HG03139 (cell line): Measurements from ENCODE around the gene CCT8.
"Not testable (repeated sequence)": the region's sequence is repeated elsewhere in the genome, so short reads cannot be mapped to it uniquely, and the experiment has no call there.

Experiments
- ATAC-seq: cut with Tn5 transposase; IDR thresholded peaks from one replicate; pipeline ENCODE4 v1.9.1; 2021; ENCODE audit not compliant: unreplicated experiment

CCT8 gene

DNA sequence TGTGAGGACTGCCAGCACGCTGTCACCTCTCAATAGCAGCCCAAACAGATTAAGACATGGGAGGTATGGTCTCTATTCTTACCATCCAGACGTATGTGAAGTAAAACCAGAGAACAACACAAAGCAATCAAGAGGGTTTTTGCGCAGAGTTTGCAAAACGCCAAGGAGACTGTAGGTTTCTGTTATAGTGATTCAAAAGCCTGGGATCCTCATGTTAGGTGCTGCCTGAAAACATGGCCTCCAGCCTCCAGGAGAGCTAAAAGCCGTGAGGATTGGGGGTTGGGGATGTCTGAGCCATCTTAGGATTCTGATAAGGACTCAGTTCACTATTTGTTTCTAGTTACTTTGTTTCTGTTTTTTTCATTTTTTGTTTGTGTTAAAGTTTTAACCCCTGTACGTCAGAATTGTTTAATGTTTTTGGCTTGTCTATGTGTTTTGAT, 4.2 kb upstream of the CCT8 start:
- ATAC-seq: no peak

DNA sequence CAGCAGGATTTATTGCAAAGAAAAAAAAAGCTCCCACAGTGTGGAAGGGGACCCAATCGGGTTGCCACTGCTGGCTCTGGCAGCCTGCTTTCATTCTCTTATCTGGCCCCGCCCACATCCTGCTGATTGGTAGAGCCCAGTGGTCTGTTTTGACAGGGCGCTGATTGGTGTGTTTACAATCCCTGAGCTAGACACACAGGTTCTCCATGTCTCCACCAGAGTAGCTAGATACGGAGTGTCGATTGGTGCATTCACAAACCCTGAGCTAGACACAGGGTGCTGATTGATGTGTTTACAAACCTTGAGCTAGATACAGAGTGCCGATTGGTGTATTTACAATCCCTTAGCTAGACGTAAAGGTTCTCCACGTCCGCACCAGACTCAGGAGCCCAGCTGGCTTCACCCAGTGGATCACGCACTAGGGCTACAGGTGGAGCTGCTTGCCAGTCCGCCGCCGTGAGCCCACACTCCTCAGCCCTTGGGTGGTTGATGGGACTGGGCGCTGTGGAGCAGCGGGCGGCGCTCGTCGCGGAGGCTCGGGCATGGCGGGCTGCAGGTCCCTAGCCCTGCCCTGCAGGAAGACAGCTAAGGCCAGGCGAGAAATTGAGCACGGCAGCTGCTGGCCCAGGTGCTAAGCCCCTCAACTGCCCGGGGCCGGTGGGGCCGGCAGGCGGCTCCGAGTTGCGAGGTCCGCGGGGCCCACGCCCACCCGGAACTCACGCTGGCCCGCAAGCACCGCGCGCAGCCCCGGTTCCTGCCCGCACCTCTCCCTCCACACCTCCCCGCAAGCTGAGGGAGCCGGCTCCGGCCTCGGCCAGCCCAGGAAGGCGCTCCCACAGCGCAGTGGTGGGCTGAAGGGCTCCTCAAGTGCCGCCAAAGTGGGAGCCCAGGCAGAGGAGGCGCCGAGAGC, 3.5 kb upstream of the CCT8 start:
- not testable (repeated sequence) for ATAC-seq

DNA sequence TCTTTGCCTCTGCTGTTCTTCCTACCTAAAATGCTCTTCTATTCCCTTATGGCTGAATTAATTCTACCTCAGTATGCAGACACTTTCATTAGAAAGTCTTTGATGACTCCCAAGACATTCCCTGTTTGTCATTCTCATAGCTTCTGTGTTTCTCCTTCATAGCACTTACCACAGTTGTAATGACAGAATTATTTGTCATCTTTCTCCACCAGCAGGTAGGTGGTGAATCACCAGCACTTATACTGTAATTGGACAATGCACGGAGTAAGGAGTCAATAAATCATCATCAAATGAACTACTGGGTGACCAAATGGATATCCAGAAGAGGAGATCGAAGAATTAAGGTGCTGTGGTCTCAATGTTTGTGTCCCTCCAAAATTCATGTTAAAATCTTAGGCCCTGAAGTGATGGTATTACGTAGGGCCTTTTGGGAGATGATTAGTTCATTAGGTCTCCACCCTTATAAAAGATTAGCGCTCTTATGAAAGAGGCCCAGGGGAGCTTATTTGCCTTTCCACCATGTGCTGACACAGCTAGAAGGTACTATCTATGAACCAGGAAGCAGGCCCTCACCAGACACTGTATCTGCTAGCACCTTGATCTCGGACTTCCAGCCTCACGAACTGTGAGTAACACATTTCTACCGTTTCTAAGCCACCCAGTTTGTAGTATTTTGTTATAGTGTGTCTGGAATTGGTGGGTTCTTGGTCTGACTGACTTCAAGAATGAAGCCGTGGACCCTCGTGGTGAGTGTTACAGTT, 2.4 kb upstream of the CCT8 start:
- ATAC-seq: no peak

DNA sequence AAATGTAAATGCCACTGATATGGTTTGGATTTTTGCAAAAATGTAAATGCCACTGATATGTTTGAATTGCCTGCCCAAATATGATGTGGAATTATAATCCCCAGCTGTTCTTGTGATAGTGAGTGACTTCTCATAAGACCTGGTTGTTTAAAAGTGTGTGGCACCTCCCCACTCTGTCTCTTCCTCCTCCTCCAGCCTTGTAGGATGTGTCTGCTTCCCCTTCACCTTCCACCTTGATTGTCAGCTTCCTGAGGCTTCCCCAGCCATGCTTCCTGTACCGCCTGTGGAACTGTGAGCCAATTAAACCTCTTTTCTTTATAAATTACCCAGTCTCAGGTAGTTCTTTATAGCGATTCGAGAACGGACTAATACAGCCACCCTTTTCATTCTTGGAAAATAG, 1.3 kb upstream of the CCT8 start:
- no peak for ATAC-seq

DNA sequence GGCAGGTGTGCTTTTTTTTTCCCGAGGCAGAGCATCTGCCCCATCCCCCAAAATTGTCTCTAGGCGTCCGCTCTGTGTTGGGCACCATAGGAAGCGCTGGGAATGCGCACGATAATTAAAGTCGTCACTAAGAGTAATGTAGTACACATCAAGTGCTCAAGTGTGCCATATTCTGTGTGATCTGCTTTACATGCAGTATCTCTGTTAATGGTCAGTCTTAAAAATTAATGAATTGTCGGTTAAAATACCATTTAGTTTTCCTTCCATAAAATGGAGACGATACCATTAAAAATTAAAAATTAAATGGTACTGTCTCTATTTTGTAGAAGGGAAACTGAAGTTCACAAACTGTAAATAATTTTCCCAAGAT, 544 bp upstream of the CCT8 start:
- peak; percentile 2 for ATAC-seq

DNA sequence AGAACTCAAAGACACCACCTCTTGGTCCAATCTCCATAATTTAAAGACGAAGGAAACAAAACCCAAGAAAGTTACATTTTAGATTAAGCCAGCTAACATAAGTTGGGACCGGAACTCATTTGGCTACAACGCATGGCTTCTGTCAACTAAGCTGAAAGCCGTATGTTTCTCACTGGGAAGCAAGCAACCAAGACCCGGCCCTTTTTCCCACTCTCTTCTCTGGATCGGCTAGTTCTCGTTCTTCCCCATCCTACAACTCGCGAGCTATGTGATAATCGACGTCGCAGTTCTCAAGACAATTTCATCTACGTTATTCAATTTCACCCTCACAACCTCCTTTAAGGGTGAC, 601 bp downstream of the CCT8 start:
- ATAC-seq: no peak

DNA sequence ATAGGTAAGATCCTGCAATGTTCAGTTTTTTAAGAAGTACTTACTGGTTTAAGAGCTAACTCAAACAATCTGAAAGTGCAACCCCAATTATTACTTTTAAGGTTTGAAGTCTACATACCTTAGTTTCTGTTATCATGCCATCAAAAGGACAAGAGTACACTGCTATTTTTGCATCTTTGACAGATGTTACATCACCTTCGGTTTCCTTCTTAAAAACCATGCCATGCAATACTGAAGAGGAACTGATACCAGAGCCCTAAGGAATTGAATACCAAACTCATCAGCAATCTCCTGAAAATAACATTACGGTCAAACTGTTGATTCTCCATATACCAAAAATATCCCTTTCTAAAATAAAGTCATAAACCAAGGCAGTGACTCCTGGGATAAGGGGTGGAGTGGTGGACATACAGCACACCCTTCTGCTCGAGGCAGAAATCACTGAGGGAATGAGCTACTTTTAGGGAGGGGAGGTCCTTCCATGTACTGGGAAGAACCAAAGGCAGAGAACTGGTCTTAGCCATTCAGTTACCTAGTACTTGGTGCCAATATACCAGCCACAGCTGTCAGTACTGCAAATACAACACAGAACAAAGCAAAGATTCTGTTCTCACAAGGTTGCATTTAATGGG, 8.5 kb downstream of the CCT8 start:
- ATAC-seq: peak; percentile 94

DNA sequence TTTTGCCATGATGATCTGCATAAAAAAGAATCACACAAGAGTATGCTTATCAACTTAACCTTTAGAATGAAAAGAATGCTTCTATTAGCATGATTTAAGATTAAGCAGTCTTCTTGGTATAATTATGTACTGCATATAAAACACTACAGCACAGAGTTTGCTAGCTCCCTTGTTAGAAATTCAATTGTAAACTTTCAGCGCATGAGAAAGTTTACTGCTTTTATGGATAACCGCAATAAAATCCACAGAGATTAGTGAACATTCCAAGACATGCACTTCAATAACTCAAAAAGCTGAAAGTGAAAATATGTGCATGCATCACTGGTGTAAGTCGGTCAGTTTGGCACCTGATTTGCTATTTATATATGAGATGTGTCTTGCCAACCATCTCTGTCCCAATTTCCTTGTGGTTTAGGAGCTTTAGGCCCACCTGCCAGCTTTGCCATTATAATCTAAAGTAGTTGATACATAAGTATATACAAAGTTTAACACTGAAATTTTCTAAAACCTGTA, 16.9 kb downstream of the CCT8 start:
- ATAC-seq: no peak

DNA sequence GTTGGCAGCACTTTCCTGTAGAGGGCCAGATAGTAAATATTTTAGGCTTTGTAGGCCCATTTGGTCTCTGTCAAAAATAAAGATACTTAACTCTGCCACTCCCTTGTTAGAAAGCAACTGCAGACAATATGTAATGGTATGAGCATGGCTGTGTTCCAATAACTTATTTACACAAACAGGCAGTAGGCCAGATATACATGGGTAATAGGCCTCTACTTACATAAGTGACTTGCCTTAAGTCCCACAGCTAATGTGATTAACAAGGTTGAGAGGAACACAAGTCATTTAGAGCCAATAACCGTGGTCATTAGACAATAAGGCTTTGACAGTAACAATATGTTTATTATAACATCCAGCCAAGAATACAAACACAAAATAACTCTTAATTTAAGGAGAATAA, 17.4 kb downstream of the CCT8 start:
- no peak for ATAC-seq

DNA sequence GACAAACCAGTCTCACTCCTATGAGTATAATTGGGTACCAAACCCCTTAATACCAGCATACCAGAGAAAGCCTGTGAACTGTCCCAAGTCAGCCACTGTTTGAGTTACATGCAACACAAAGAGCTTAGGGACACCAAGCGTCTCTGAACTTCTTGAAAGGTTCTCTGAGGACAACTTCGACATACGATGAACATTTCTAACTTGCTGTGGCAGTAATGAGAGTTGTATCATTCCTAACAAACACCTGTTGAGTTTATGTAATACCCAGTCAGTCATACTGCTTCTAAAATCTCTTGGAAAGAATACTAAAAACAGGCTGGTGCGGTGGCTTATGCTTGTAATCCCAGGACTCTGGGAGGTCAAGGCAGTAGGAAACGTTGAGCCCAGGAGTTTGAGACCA, 18.4 kb downstream of the CCT8 start:
- ATAC-seq: no peak

DNA sequence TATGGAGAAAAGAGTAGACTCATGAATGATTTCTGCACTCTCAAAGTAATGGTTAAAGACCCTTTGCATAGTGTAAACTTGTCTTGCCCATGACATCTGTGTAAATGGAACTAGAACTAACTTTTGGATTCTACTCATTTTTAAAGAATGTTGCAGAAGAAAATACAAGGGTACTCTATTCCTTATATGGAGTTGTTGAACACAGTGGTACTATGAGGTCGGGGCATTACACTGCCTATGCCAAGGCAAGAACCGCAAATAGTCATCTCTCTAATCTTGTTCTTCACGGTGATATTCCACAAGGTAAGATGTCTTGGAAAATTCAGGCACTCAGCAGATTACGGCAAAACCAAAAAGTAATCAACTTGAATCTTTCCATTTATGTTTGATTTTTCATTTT, 19.8 kb downstream of the CCT8 start:
- ATAC-seq: no peak

DNA sequence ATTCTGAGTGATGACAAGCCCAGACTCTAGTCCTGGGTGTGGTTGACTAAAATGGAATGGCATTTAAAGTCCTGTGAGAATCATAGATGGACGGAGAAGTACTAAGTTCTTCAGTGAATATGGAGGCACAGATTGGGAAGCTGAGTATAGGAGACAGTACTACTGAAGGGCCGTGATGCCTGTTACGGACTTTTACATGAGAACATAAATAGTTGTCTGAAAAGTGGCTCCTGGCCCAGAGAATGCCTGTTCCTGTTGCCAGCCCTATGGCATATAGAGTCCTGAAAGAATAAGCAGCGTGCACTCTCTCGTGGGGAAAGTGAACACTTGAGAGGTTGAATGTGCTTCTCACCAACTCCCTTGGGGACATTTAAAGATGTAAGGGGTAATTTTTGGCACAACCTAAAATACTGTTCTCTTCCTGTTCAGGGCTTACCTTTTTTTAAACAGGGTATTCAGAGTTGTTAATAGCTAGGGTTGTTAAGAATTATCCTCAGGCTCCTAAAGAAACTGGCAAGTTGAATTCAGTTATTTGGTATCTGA, 20.4 kb downstream of the CCT8 start:
- no peak for ATAC-seq

DNA sequence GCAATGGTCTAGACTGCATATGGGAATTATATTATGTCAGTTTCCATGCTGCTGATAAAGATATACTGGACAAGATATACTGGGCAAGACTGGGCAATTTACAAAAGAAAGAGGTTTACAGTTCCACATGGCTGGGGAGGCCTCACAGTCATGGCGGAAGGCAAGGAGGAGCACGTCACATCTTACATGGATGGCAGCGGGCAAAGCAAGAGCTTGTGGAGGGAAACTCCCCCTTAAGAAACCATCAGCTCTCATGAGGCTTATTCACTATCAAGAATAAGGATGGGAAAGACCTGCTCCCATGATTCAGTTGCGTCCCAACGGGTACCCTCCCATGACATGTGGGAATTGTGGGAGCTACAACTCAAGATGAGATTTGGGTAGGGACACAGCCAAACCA, 21.2 kb downstream of the CCT8 start:
- no peak for ATAC-seq

DNA sequence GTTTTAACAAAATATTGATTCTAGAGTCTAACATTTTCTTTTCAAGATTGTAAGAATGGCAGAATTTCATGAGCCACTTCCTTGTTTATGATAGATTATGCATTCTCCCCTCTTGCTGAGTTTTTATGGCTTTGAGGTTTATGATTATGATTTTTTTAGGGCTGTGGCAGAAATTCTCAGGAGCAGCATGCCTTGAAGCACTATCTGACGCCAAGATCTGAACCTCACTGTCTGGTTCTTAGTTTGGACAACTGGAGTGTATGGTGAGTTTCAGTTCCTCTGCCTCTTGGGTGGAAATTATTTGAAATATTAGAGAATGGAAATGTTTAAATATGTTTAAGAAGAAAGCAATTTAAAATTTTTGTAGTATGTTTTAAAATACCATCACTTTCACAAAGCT, 38.8 kb downstream of the CCT8 start:
- ATAC-seq: no peak

DNA sequence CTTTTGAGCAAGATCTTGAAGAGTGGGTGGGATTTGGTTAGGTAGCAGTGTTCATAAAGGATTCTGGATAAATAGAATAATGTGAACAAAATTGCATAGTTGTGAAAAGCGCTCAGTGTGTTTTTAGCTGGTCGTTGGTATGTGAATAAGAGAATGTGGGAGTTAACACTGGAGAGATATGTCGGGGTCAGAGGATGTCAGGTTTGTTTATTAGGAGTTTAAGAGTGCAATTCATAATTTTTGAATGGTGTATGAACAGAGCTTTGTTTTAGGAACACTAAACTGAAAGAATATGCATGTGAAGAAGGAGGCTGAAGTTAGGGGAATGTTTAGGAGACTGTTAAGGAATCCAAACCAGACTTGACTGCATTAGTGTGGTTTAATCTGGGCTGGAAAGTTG, 39.6 kb downstream of the CCT8 start:
- no peak for ATAC-seq

DNA sequence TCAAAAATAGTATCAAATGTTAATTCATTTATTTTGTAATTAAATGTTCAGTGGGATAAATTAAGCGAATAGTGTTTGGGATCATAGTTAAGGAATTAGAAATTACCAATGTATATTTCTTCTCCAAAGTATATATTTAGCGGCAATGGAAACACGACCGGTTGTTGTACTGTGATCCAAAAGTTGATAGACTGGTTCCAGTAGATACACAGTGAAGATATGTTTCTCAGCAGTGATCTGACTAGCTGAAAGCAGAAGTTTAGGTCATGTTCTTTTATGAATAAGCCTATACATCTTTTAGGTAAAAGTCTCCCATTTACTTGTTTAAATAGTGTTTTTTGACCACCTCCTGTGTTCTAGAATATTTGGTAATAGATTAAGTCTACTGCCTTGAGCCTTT, 40.1 kb downstream of the CCT8 start:
- ATAC-seq: no peak

DNA sequence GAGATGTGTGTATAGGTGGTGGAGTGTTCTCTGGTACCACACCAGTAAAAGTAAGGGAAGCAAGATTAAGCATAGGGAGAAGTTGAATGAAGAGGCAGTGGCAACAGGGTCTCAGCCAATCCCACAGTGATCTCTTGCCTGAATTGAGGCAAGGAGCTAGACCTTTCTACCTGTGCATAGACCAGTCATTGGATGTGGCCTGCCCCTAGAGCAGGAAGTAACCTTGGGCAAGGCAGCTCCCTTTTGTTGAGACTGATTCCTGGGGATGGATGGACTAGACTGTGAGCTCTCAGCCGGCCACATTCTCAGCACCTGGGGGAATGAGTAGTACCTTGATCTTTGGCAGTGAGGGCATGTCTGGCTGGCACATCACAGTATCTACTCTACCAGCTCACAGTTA, 42.5 kb downstream of the CCT8 start:
- ATAC-seq: no peak

DNA sequence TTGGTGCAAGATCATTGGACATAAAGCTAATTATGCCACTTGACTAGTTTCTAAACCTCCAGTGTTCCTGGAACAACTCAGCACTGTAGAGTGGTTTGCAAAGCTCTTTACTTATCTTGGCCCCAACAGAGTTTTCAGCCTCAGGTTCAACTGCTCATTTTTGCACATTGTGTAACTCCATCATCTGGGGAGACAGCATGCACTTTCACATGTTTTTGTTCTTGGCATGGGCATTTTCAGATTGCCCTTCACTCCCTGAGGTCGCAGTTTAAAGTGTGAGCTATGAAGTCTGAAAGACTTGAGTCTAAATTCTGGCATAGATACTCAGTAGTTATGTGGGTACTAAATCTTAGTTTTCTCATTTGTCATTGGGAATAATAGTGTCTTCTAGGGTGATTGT, 43.9 kb downstream of the CCT8 start:
- ATAC-seq: no peak

DNA sequence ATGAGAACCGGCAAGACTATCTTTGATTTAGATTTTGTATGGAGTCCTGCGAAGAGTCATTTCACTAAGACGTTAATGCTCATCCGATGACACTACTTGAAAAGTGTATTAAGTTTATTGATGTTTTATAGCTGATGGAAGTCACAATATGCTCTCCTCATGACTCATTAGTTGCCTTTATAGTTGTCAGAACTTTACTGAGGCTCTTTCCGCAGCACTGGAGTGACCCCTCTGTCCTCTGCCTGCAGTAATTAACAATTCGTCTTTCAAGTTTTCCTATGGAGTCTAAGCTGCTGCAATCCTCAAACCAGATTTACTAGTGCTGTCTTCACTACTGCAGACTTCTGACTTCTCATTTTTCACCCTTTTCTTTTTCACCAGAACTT, 48.1 kb downstream of the CCT8 start:
- ATAC-seq: no peak

DNA sequence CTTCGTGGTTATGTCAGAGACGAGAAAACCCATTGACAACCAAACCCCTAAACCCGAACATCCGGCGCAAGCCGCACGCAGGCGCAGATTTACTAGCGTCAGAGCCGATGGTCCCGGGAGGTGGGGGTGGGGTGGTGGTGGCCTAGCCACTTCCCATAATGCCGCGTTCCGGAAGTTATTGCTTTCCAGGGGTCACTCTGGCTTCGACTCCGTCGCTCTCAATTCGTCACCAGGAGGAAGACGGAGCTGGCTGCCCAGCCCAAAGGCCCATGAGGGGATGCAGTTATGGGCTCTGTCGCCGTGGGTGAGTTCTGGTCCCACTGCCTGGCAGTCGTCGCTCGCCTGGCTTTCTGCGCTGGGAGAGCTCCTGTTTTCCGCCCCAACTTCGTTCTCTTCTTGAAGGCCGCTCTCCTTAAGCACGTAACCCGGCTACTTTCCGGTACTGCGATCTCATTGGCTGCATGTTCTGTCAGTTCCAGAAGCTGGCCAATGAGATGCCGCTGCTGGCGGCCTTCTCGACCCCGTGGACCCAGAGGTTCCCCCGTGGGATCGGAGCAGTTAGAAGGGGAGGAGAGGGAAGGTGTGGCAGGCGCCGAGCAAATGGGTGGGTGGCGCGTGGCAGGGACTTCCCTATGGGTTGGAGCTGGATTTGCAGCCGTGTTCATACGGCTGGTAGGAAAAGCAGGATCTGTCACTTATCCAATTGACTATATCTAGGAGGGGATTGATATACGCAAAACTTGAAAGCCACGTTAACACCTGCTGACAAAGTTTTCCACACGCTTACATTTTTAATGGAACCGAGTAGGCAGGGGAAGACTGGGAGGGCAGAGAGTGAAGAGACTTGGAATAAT, 48.7 kb downstream of the CCT8 start, which contains the start of gene USP16:
TSS of gene USP16 (plus strand) at position 195 of the 854 bp plus-strand sequence. CDS start 3,246 bp downstream, outside the sequence.
- peak; percentile 94 for ATAC-seq
